GM20000 (cell line): ENCODE results near the gene BHMT.

ENCODE experiments used
- DNase-seq: peaks from one replicate; pipeline ENCODE4 v3.0.0; 2012; ENCODE audit warnings: low spot score
- TF ChIP-seq, protein P1 (sequence below): IDR thresholded peaks from 2 replicates; pipeline ENCODE4 v1.5.1; 2012; ENCODE audit warnings: mild to moderate bottlenecking, control low read depth; ENCODE audit errors: extremely low read depth, missing control alignments

Gene BHMT, protein sequence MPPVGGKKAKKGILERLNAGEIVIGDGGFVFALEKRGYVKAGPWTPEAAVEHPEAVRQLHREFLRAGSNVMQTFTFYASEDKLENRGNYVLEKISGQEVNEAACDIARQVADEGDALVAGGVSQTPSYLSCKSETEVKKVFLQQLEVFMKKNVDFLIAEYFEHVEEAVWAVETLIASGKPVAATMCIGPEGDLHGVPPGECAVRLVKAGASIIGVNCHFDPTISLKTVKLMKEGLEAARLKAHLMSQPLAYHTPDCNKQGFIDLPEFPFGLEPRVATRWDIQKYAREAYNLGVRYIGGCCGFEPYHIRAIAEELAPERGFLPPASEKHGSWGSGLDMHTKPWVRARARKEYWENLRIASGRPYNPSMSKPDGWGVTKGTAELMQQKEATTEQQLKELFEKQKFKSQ

DNA sequence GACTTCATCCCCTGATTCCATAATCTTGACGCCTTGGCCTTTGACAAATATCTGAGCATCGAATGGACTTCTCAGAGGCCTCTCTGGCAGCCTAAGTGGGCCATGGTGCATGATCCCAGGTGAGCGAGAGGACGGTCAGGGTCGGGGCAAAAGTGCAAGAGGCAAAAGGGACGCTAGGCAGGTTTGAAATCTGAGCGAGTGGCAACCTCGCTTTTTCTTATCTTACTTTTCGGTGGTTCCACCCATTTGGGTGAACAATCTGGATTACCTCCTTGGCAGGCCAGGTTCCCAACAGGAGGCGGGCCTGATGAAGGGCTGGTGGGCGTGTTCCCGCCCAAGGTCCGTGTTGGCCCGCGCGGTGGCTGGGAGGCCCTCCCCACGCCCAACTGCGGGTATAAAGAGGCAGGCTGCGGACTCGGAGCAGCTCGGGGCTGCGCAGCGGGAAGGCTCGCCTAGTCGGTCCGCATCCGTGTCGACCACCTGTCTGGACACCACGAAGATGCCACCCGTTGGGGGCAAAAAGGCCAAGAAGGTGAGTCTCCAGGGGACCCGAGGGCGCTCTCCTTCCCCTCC is at the start of gene BHMT:
TSS of gene BHMT (plus strand) at position 423 of the 573 bp plus-strand sequence. CDS start at position 500, 77 bp downstream.
- DNase-seq, result no peak
- TF ChIP-seq, protein P1, sequence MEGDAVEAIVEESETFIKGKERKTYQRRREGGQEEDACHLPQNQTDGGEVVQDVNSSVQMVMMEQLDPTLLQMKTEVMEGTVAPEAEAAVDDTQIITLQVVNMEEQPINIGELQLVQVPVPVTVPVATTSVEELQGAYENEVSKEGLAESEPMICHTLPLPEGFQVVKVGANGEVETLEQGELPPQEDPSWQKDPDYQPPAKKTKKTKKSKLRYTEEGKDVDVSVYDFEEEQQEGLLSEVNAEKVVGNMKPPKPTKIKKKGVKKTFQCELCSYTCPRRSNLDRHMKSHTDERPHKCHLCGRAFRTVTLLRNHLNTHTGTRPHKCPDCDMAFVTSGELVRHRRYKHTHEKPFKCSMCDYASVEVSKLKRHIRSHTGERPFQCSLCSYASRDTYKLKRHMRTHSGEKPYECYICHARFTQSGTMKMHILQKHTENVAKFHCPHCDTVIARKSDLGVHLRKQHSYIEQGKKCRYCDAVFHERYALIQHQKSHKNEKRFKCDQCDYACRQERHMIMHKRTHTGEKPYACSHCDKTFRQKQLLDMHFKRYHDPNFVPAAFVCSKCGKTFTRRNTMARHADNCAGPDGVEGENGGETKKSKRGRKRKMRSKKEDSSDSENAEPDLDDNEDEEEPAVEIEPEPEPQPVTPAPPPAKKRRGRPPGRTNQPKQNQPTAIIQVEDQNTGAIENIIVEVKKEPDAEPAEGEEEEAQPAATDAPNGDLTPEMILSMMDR, result no peak

DNA sequence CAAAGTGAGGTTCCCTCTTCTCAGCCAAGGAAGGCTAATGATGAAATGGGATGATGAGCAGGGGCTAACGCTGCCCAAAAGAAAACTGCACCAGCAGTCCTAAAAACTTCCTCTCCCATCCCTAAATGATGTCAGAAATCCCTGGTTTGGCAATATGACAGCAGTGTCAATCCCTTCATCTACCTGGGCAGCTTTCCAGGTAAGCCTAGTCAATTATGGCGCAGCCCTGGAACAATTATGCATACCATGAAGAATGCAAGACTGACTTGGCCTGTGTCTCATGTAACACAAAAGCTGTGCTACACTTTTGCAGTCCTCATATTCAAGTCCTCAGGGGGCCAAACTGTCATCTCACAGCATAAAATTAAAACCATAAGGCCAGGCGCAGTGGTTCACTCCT is 49.2 kb upstream of the BHMT start:
- TF ChIP-seq, protein P1, result no peak

DNA sequence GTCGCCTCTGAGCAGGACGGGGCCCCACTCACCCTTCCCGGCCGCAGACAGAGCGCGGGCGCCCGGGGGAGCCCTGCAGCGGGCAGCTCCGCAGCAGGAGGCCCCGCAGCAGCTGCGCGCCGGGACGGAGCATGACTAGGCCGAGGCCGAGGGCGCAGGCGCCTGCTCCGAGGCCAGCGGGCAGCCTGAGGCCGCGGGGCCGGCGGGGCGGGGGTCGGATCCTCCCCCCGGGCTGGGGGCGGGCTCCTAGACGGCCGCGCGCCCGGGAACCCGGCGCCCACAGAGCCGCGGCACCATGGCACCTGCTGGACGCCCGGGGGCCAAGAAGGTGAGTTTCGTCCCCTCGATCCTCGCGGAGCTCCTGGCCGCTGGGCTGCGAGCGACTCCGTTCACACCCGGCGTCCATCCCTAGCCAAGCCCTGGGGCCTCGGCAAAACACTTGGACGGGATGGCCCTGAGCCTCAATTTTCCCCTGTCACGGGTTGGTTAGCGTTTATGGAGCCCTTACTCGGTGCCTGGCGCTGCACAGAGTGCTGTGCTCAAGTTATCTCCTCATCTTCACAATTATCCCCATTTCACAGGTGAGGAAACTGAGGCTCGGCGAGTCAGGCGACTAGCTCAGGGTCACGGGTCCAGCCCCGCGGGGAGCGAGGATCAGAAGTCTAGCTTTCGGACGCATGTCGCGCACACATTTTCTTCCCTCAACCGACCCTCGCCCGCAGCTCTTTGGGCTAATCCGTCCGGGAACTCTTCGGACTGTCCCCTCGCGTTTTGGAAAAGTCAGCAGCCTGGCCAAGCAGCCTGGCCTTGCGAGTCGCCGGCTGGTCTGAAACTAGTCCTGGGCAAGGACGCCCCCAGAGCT is 41.9 kb upstream of the BHMT start, which contains the start of the genes BHMT2 and DMGDH:
TSS of gene BHMT2 (plus strand) at position 280 of the 862 bp plus-strand sequence. CDS start at position 296, 16 bp downstream.
TSS of gene DMGDH (minus strand) at position 187 of the 862 bp plus-strand sequence. CDS start at position 133, 54 bp downstream.
- no peak for DNase-seq
- TF ChIP-seq, protein P1, result no peak

More for the DNA sequence above, 49.2 kb upstream of the BHMT start:
- no peak for DNase-seq

DNA sequence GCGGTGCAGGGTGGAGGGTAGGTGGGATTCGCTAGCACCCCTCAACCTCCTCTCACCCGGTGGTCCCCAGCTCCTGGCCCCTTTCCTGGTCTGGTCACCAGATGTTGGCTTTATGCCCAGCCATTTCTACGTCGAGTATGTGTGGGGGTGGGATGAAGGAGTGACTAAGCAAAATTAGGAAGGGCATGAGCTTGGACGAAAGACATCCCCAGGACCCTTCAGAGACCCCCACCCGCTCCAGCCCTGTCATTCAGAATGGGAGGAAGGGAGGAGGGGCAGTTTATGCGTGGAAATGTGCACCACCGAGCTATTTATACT is 41.3 kb upstream of the BHMT start:
- no peak for DNase-seq
- TF ChIP-seq, protein P1, result no peak

DNA sequence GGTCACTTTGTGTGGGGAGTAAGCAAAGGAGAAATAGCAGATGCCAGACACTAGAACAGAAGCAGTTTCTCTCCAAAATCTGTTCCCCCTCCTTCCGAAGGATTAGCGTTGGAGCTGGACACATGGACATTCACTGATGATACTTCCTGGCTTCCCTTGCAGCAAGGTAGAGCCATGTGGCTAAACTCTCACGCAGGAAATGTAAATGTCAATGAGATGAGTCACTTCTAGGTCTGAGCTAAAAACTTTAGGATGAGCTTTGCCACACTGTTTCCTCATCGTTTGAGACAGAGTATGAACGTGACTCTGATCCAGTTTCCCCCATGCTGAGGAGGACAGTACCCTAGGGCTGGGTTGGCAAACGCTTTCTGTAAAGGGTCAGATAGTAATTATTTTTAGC is 37.0 kb upstream of the BHMT start:
- DNase-seq, result no peak
- TF ChIP-seq, protein P1, result no peak

DNA sequence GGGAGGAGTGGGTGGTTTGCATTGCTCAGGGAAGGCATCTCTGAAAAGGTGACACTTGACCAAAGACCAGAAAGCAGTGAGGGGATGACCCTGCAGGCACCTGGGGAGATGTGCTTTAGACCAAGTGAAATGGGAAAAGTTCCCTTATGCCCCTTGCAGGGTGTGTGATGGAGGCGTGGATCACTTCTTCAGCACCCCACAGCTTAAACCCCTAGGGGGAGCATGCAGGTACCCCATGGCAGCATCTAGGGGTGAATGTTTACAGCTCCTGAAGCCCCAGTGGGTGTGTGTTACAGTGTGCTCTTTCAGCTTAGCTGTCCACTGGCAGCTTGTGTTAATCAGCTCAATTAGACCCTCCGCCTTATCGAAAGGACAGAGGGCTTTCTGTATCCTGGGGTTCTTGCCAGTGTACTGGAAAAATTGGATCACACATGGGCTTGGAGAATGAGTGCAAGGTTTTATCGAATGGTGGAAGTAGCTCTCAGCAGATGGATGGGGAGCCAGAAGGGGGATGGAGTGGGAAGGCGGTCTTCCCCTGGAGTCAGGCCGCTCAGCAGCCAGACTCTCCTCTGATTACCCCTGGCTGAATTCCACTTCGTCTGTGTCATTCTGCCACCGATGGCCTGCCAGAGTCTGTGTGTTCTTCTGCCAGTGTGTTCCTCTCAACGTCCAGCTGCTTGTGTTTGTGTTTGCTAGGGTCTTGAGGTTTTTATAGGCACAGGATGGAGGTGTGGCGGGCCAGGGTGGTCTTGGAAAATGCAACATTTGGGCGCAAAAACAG is 35.8 kb upstream of the BHMT start:
- no peak for DNase-seq
- TF ChIP-seq, protein P1, result no peak
